Sigmoid colon (tissue), 7 donors: ENCODE data around the gene KMT2E. TPM values are rescaled to one million over a fixed set of nuclear protein-coding genes. Genes with fewer than 3 reads are reported as not detected.
"Not testable (repeated sequence)": the region's sequence is repeated elsewhere in the genome, so short reads cannot be mapped to it uniquely, and the experiment has no call there.

Experiments
- DNase-seq: peaks from one replicate; pipeline ENCODE4 v3.0.0-alpha.2; 2019
- H3K27ac ChIP-seq, 4 donors: fragments of 200-600 bp; sonication (generic); one replicate each; pipeline ENCODE4 v1.5.1; 2016 to 2019; ENCODE audit warnings: mild to moderate bottlenecking in 1 of 4
- H3K27me3 ChIP-seq, 3 donors: fragments of 200-600 bp; sonication (generic); one replicate each; pipeline ENCODE4 v1.5.1; 2019; ENCODE audit warnings: mild to moderate bottlenecking in 1 of 3
- H3K36me3 ChIP-seq, 4 donors: fragments of 200-600 bp; sonication (generic); one replicate each; pipeline ENCODE4 v1.5.1; 2016 to 2019
- H3K4me1 ChIP-seq, 4 donors: fragments of 200-600 bp; sonication (generic); one replicate each; pipeline ENCODE4 v1.5.1; 2017 to 2019
- H3K4me3 ChIP-seq, 4 donors: fragments of 200-600 bp; sonication (generic); one replicate each; pipeline ENCODE4 v1.5.1; 2017 to 2019; ENCODE audit warnings: mild to moderate bottlenecking in 2 of 4, moderate library complexity in 1 of 4
- H3K9me3 ChIP-seq, 4 donors: fragments of 200-600 bp in 3 of 4; sonication (generic) in 3 of 4; one replicate each; pipeline versions ENCODE4 v1.5.1 to v1.6.1; 2013 to 2019
- CTCF ChIP-seq, 4 experiments: fragments of 450-650 bp in 3 of 4; fragments of 200-600 bp in 1 of 4; IDR thresholded peaks; one replicate each; pipeline ENCODE4 v1.5.1; 2016 to 2019; ENCODE audit warnings: antibody characterized with exemption in 4 of 4, mild to moderate bottlenecking in 3 of 4, moderate library complexity in 2 of 4
- EP300 ChIP-seq, 4 donors: sonication (generic); formaldehyde crosslinking; IDR thresholded peaks; one replicate each; pipeline ENCODE4 v1.6.1; 2017; ENCODE audit warnings: antibody characterized with exemption in 4 of 4
- POLR2A ChIP-seq, 2 donors: fragments of 450-650 bp; IDR thresholded peaks; one replicate each; pipeline ENCODE4 v1.6.1; 2016; ENCODE audit warnings: antibody characterized with exemption in 2 of 2, mild to moderate bottlenecking in 2 of 2, moderate library complexity in 2 of 2
- POLR2AphosphoS5 ChIP-seq, 4 donors: sonication (generic); formaldehyde crosslinking; IDR thresholded peaks; one replicate each; pipeline ENCODE4 v1.6.1; 2017; ENCODE audit warnings: antibody characterized with exemption in 4 of 4
- WGBS, 2 donors: extraction: QIAGEN DNeasy Blood & Tissue Kit; methylation state at CpG; one replicate each; pipeline ENCODE4 v1.1.7; 2013; 5-methylcytosine and 5-hydroxymethylcytosine counted together
- intact Hi-C: fragments of 100-400 bp; cut with DNase I; formaldehyde crosslinking; loops from one replicate; pipeline ENCODE4 v1.15.1; 2023
- polyA plus RNA-seq, 3 donors: library from polyadenylated mRNA; stranded (reverse); fragments of 200-250 nt; gene quantifications; one replicate each; pipeline ENCODE4 v1.2.3, GENCODE V29; 2013
- total RNA-seq, 4 donors: library from RNA; depleted of rRNA; stranded (reverse); fragments of >200 nt; gene quantifications; one replicate each; pipeline ENCODE4 v1.1.0, GENCODE V29; 2016
- donor health status: healthy with polysubstance abuse.
- donor health status: Bipolar disorder and iron deficiency.
- donor health status: healthy.

KMT2E gene
- total and polyA plus RNA-seq, 7 donors, result 20.6 to 109 (median 84.7) TPM

GRCh38 chr7:105024734-105025133 is 10.7 kb downstream of the KMT2E start:
- Histone ChIP-seq H3K27me3 (no peaks in the 10 kb centered on the region), H3K9me3 (no peaks in the 10 kb centered on the region), H3K4me3 (no peak overlapping the region), H3K4me1 (peaks cover 0 to 99% (median 82%) of the 10 kb centered on the region in 4 donors), H3K27ac (peak overlapping the region in 2 of 4 donors; percentile 16 to 38), H3K36me3 (no peaks in the 10 kb centered on the region)
- no peak for DNase-seq
- WGBS, 2 donors, result 10 to 34% methylated on average over 1 of the region's 1 CpG
- intact Hi-C loops, result no loop called here
- TF ChIP-seq CTCF (IDR thresholded peaks at IDR 0.05) (no peak), POLR2A (IDR thresholded peaks at IDR 0.05) (no peak), POLR2AphosphoS5 (IDR thresholded peaks at IDR 0.05) (no peak), EP300 (IDR thresholded peaks at IDR 0.05) (no peak)

- 69 to 94% methylated on average over 2 of the region's 2 CpGs for WGBS, 2 donors
- no peak for DNase-seq
- H3K4me3 ChIP-seq, result no peak overlapping the region
- TF ChIP-seq EP300 (IDR thresholded peaks at IDR 0.05), result no peak
- no peak for TF ChIP-seq POLR2AphosphoS5 (IDR thresholded peaks at IDR 0.05)
- no peak for TF ChIP-seq POLR2A (IDR thresholded peaks at IDR 0.05)
- no peak for TF ChIP-seq CTCF (IDR thresholded peaks at IDR 0.05)
- H3K36me3 ChIP-seq, result no peaks in the 10 kb centered on the region
- intact Hi-C loops, result no loop called here
- H3K9me3 ChIP-seq, result no peaks in the 10 kb centered on the region
- H3K27ac ChIP-seq, result no peak overlapping the region
- H3K4me1 ChIP-seq, result peaks cover 0 to 88% (median 71%) of the 10 kb centered on the region in 4 donors
- no peaks in the 10 kb centered on the region for H3K27me3 ChIP-seq
These were observed 12.7 kb downstream of the KMT2E start for GRCh38 chr7:105026750-105027149.

GRCh38 chr7:105027176-105027853 is 13.3 kb downstream of the KMT2E start:
- peaks cover 0 to 82% (median 65%) of the 10 kb centered on the region in 4 donors for H3K4me1 ChIP-seq

GRCh38 chr7:105028004-105028403 is 14.0 kb downstream of the KMT2E start:
- no peak overlapping the region for H3K27ac ChIP-seq
- intact Hi-C loops, result no loop called here

More at GRCh38 chr7:105027176-105027853, 13.3 kb downstream of the KMT2E start:
- no peak overlapping the region for H3K4me3 ChIP-seq
- DNase-seq, result no peak
- no peak for TF ChIP-seq POLR2AphosphoS5 (IDR thresholded peaks at IDR 0.05)
- no peak for TF ChIP-seq POLR2A (IDR thresholded peaks at IDR 0.05)
- no peak for TF ChIP-seq EP300 (IDR thresholded peaks at IDR 0.05)
- TF ChIP-seq CTCF (IDR thresholded peaks at IDR 0.05), result no peak
- no peaks in the 10 kb centered on the region for H3K36me3 ChIP-seq
- H3K27ac ChIP-seq, result no peak overlapping the region
- no peaks in the 10 kb centered on the region for H3K9me3 ChIP-seq
- 8 to 50% methylated on average over 2 of the region's 2 CpGs for WGBS, 2 donors
- no peaks in the 10 kb centered on the region for H3K27me3 ChIP-seq
- intact Hi-C loops, result no loop called here

GRCh38 chr7:105028941-105029340 is 14.9 kb downstream of the KMT2E start:
- H3K4me3 ChIP-seq, intact Hi-C loops, DNase-seq, H3K27ac ChIP-seq, H3K27me3 ChIP-seq, H3K36me3 ChIP-seq, H3K9me3 ChIP-seq: not testable (repeated sequence)
- WGBS, 2 donors, result 83 to 91% methylated on average over 8 of the region's 8 CpGs
- H3K4me1 ChIP-seq, result peaks cover 0 to 78% (median 61%) of the 10 kb centered on the region in 4 donors

More at GRCh38 chr7:105028004-105028403, 14.0 kb downstream of the KMT2E start:
- Histone ChIP-seq H3K36me3 (no peaks in the 10 kb centered on the region), H3K4me1 (peaks cover 0 to 78% (median 62%) of the 10 kb centered on the region in 4 donors), H3K4me3 (no peak overlapping the region), H3K9me3 (no peaks in the 10 kb centered on the region), H3K27me3 (no peaks in the 10 kb centered on the region)
- 62 to 81% methylated on average over 5 of the region's 5 CpGs for WGBS, 2 donors
- DNase-seq, result no peak
- no peak for TF ChIP-seq EP300 (IDR thresholded peaks at IDR 0.05)
- TF ChIP-seq CTCF (IDR thresholded peaks at IDR 0.05), result no peak
- TF ChIP-seq POLR2A (IDR thresholded peaks at IDR 0.05), result no peak
- TF ChIP-seq POLR2AphosphoS5 (IDR thresholded peaks at IDR 0.05), result no peak
